Fibroblast of upper back skin (primary cell): Measurements from ENCODE around the gene LAMA4.
A peak's percentile ranks its signal among the peaks of the same experiment; 100 is the strongest.

ENCODE experiments used
- DNase-seq: peaks from one replicate; pipeline ENCODE4 v3.0.0-alpha.2; 2013

Gene LAMA4

DNA sequence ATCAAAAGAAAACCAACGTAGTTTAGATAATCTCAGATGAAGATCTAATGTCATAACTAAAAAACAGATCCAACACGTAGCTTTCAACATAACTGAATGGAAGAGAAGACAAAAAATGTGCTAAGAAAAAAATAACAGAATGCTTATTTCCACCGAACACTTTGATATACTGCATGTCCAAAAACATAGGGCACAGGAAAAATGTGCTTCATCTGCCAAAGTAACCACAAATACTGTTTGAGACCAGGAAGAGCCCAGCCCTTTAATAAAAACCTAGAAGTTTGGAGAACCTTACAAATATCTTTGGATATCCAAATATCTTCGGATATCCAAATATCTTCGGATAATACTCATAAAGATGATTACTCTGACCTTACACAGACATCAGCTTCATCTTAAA, 19.8 kb downstream of the LAMA4 start:
- DNase-seq, result peak; percentile 65

DNA sequence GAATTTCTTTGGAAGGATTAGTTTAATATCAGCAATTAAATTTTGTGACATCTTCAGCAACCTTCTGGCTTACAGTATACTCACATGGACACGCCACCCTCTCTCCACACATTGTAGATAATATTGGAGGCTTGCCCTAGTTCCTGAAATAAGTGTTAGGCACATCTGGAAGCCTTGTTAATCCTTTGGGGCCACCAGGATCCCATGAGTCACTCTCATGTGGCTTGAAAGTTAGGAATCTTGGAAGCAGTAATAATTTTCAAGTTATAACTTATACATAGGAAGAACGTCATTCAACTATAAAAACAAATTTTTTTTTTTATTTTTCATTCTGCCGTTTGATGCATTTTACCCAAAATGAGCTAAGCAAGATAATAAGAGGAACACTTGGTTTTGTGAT, 20.5 kb downstream of the LAMA4 start:
- DNase-seq, result peak; percentile 89

DNA sequence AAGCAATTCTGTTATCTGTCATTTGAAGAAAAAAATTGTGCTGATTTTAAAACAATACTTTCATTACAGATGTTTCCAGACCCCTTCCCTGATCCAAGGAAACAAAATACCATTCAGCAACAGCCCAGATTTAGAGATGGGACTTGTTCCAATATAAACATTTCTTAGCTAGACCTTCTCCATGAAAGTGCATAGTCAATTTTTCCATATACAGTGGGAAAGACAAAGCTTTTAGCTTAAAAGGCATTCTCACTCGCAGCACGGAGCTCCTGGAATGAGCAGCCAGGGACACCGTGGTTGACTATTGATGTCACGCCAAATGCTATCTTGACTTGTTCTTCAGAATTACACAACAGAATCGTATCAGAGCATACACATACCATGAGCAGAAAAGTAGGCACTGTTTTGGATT, 21.5 kb downstream of the LAMA4 start:
- peak; percentile 93 for DNase-seq

DNA sequence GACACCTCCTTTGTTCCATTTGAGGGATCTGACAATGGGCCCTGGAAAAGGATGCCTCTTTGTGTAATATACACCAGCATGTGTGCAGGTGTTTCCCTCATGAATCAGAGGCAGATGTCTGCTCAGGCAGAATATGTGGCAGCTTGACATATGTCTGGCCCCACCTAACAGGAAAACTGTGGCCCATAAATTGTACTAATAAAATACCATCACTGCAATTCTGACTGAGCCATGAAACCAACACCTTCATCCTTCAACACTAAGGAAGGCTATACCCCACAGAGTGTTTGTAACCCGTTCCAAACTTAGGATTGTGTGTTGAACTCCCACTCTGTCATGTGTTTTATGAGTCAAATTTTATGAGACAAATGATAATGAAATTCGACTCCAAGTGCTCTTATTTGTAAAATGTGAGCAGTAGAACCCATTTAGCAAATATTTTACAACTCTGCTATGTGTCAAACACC, 22.7 kb downstream of the LAMA4 start:
- DNase-seq, result peak; percentile 87

DNA sequence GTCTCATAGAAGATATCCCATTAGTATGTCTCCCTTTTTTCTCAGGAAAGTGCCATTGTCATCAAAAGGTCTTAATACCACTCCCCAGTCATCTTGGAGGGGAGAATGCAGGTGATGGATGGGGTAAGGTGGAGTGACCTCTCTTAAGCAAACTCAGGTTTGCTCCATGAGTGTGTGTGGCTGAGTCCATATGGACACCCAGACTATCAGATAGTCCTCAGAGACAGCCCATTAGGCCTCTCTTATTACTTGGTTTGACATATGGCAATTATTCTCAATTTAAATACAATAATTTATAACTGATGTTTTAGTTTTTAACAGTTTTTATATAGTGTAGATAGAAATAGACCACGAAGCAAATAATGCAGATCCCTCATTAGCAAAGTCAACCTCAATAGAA, 23.2 kb downstream of the LAMA4 start:
- no peak for DNase-seq

DNA sequence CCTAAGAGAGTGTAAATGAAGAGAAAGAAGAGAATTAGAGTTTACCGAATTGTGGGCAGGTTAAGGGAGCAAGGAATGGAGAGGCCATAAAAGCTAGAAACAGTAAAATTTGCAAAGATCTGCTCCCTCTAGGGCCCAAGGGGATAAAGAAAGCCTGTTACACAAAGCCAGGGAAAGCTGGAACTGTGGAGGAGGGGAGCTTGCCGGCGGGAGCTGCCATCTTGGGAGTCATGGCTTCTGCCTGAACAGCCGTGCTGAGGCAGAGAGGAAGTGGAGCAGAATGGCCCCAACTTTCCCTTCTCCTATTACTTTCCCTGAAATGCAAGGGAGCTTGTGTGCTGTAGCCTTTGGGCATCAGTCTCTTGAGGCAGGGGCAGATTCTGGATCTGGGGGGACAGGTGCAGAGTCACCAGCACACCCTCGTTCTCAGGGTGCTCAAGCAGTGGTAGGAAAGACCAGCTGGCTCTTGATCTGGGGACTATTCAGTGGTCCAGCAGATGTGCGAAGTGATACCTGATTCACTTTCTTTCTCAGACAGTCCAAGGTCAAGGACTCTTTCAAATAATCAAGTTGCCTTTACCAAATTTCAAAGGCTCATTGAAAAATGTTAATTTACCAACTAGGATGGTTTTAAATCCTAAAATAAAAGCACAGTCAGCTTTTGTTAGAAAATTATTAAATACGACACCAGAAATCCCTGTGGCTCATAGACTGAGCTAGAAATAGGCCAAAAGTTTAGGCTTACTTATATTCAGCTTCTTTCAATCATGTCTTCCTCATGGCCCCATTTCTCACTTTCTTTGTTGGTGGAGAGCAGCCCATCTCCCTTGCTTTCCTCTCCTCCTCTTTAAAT, 25.7 kb downstream of the LAMA4 start:
- DNase-seq, result no peak

DNA sequence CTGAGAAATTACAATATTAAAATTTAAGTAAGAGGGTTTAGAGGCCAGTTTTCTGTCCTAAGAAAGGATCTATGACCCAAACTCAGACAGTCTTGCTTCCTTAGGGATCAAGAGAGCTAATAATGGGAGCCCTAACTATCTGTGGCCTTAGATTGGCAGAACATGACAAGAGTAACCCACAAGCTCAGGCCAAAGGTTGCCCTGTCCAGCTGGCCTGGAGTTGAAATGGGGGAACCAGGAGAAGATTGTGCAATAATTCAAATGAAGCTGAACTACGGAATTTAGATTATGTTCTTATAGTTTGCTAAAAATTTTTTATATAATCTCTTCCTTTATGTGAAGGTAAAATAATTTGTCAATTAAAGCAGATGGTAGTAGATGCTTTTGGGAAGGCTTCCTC, 26.4 kb downstream of the LAMA4 start:
- DNase-seq, result no peak

DNA sequence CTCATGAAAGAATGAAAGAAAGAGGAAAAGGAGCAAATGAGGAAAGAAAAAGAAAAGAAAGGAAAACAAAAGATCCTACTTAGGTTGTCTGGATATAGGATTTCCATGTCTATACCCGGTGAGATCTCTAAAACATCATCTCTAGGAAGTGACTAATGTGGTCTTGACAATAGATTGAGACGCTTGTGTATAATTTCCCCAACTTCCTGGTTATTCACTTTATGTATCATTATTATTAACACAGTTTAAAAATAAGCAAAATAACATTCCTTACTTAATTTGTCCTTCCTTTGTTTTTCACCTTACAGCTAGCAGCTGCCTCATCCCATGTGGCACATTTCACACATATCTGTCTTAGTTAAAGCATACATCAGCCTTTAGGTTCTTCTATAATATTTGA, 27.0 kb downstream of the LAMA4 start:
- no peak for DNase-seq

DNA sequence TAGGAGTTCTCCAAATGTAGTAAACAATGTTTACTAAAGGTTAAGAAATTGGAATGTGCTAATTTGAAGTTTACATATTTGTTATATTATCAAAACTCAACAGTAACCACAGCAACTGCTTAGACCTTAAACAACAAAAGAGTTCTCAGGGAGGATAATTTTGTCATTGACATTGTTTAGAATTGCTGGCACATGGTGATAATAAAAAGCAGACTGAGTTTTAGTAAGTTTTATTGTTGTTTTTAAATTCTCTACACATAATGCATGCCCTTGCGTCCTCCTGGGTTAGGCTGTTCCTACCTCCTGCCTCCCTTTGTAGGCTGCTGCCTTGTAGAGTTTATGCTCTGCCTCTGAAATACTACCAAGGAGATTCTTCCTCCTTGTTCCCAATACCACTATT, 28.7 kb downstream of the LAMA4 start:
- no peak for DNase-seq

DNA sequence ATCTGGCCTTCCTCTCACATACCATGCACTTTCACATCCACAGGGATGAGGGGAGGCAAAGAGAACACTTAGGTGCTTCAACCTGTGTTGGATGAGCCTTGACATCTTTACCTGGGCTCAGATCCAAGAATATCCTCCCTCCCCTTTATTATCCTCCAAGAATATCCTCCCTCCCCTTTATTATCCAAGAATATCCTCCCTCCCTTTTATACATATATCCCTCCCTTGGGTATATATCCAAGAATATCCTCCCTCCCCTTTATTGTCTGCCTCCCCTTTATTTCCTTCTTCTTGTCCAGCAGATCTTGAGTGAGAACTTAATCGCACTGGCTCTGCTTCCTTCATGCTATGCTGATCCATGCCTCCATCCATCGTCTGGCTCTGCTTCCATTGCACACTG, 30.3 kb downstream of the LAMA4 start:
- no peak for DNase-seq

DNA sequence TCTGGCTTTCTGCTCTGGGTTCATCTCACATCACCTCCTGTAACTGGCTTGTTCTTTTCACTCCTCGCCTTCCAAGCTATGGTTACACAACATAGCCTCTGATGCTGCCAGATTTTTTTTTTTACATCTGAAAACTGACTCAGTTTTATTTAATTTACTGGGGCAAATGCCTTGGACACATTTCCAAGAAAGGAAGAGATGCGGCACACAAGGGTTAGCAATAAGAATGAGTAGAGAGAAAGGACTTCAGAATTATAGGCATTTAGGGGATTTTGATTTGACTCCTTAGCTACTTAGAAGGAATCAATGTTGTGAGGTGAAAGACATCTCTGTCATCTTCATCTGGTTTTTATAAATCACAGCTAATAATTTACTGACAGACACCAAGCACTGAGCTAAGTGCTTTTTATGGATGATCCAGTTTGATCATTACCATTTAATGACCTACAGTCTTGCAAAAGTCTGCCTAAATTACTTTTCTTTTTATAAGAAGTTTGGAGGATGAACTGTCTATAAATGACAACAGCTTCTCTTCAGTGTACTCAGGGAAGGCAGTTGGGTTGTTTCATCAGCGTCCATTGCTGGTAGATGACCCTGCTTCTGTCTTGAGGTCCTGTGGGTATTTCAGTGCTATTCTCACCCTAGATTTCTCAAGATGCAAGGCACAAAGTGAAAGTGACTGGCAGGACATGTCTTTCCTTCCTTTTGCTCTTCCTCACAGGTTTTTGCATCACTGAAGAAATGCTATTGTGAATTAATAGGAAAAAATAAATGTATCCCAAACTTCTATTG, 31.1 kb downstream of the LAMA4 start:
- peak; percentile 97 for DNase-seq

DNA sequence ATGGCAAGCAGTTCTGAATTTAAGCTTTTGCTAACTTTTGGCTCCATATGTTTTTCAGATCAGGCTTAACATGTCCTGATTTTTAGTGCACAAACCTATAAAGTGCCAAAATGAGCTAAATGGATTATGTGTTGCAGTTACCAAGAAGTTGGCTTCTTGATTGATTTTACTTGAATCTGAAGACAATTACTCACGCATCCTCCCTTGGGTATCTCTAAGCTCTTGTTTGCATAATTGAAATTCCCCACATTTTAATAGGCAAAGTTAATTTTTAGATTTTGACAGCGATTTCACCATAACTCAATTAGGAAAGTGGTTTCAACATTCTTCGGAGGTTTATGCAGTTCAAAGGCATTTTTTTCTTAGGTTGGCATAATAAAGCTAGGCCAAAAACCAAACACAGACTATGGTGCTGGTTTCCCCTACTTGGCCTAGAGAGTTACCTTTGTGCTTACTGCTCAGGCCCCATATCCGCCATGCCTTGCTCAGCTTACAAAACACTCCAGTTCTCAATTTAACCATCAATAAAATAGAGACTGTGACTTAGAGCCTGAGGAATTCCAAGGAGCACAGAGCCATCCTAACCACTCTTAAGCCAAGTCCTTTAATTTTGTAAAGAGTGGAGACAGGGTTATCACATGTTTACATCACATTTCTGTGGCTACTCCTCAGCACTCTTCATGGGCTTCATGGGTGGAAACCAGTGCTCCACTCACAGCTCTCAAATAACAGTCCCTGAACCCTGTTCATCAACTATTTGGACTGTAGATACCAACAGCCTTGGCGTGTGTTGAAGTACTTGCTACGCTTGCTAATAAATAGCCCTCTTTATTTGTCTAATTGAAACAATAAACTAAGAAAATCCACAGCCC, 32.1 kb downstream of the LAMA4 start:
- DNase-seq, result peak; percentile 86

DNA sequence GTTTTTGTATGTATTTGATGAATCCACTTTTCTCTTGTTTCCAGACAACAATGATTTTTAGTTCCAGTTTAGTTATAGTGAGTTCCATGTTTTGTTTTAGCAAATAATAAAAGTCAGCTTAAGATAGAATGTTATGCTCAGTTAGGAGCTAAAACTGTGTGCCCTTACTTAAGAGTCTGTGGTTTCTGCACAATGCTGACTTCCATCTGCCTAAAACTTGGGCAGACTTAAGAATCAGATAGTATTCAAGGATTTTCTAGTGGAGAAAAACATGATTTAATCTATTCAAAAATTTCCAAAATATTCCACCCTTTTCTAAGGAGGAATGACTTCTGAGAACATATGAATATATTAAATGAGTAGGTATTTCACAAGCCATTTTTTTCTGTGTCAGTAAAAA, 32.8 kb downstream of the LAMA4 start:
- no peak for DNase-seq

DNA sequence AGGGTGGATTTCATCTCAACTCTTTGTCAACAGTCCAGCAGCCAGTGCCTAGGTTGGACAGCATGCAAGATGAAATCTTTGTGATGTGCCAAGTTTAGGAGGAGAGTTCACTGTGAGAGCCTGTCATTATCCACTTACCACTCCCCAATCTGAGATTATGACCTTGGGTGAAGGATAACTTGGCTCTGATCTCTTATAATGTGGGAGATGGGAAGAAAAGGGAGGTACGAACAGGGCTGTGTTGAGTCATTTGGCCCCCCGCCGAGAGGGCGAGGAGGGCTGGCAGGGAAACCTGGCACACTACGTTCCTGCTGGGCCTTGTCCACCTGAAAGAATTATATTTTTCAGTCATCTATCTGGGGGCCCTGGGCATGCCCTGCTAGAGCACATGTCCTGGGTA, 35.8 kb downstream of the LAMA4 start:
- DNase-seq, result no peak

DNA sequence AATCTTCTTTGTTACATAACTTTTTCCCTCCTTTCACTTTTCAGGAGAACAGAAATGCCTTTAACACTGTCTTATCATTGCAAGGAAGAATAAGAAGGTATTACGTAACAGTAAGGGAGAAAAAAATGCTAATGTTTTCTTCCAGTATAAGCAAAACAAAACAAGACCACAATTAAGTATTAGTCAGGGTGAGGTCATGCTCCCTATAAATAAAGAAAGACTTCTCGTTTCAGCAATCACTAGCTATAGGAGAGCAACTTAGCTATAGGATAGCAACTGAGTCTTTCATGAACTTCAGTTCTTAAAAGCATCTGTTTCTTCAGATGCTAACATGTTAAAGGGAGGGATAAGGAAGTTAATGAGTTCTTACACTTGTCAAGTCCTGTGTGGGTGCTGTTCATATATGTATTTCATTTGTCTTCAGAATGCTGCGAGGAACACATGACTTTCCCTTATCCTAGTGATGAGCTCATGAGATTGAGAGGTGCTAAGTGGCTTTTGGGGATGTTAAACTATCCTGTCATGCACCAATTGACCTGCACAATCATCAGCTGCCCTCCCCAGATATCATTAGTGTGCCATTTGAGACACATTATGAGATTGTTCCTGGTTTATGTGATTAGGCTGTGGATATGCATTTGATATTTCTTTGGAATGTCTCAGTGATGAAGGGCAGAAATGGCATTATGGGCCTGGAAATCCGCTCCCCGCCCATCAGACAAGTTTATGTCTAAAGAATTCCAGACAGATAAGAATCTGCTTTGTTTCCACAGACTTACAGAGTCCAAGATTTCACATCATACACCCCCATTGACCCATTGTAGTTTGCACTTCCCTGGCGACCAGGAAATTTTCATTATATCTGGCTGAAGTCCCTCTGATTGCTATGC, 37.5 kb downstream of the LAMA4 start:
- peak; percentile 87 for DNase-seq

DNA sequence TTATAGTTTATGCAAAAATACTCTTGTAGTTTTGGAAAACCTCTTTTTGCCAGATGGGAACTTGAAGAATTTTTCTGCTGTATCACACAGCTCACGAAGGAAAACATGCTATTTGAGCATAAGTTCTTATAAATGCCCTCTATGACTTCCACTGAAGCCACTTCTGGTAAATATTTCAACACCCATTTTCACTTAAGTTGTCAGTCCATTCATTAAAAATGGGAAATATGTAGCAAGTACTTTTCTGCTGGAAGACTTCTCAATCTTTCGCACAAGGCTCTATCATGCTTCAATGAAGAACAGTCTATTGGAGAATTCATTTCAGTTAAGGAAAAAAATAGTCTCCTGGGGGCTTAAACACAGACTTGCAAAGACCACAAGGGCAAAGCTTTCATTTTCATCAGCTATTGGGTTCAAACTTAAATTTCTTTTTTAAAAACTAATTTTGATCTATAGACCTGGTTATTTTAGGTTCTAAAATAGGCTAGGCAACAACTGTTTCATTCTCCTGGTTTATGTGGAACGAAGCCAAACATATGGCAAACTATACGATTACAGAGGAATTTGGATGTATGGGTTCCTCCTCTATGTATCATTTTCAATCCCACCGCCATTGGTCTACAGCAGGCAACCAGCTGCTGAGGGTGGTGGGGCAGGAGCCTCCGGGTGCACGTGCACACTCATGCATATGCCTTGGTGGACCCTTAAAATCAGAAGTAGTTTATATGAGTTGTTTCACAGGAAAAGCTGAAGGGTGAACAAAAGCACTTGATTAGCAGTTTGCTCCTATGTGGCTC, 38.7 kb downstream of the LAMA4 start:
- DNase-seq, result peak; percentile 84

DNA sequence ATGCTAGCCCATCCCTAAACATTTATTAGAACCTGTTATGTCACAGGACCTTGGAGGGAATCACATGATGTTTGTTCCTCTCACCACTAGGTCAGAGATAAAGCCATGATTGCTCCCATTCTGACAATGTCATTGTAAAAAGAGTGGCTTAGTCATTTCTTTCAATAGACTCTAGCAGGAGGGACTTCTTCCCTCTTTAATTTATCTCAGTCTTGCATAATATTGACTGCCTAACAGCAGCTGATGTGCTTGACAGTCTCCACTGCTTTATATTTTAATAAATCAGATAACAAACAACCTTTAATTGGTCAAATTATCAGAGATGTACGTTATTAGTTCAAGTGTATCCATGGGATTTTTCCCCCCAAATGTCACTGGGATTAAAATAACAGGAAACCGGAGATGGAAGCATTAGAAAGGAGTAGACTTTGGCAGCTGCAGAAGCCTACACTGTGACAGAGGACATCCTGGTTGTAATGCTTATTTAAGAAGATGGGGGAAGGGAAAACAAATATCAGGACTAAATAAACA, 39.6 kb downstream of the LAMA4 start:
- DNase-seq, result no peak

DNA sequence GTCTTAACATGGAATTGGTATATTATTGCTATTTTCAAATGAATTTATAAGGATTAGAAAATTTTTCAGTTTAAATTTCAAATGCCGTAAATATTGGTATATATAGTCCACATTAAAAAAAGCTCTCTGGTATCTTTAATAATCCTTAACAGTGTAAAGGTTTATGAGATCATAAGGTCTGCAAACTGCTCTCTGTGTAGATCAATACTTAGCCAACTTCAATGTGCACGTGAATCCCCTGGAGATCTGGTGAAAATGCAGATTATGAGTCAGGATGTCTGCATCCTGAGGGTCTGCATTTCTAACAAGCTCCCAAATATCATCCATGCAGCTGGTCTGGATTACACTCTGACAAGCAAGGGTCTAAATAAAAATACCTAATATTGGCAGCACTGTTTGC, 43.5 kb downstream of the LAMA4 start:
- no peak for DNase-seq

DNA sequence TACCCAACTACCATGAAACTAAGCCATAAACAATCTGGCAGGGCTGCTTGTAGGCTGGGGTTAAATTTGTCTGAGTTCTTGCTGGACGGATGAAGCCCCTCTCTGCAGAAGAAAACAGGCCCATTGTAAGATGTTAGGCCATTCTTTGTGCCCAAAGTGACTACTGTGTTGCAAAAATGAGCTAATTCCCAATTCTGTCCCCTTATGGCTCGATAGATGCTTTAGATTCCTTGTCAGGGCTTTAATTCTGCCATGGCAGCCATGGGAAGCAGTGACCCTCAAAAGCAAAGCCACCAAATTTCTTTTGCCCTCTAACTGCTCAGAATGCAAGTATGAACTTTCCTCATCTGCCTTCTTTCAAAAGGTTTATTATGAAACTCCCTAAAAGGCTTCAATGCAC, 45.2 kb downstream of the LAMA4 start:
- no peak for DNase-seq

DNA sequence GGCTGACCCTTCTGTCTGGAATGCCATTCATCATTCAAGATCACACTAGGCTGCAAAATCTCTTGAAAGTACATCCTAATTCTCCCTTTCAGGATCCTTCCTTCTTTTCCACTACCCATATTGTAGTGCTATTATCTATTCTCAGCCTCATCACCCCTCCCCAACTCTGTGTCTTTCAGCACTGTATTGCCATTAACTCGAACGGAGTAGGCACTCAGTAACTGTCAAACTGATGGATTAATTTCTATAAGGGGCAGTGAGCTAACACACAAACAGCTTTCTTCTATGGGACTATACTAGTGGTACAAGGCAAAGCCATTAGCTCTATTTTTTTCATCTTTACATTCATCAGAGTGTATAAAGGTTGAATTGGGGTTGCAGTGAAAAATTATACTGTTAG, 46.6 kb downstream of the LAMA4 start:
- no peak for DNase-seq

DNA sequence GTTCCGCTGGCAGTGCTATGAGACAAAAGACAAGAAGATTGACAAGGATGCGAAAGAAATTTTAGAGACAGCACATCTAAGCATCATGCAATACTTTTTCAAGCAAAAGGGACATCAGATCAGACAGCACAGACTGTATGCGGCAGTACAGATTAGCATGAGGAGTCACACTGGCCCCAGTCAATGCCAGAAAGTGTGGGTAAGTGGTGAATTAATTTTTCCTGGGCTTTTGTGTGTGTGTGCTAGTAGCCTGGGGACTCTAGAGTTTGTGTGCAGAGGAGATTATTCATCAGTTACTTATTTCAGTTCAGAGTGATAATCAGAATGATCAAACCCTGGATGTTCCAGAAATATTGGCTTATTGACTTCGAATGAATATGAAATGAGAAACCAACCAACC, 47.2 kb downstream of the LAMA4 start:
- DNase-seq, result no peak
